ENCODE measurements around the gene MYL4. TPM values are rescaled to one million over a fixed set of nuclear protein-coding genes. Genes with fewer than 3 reads are reported as not detected.

MYL4 gene
- total and polyA plus RNA-seq, 2 of the 8 experiments (the other 6 are each of a cell fraction or from before 2014, with no cell fraction given) = 0.12 TPM; not detected in 1

DNA sequence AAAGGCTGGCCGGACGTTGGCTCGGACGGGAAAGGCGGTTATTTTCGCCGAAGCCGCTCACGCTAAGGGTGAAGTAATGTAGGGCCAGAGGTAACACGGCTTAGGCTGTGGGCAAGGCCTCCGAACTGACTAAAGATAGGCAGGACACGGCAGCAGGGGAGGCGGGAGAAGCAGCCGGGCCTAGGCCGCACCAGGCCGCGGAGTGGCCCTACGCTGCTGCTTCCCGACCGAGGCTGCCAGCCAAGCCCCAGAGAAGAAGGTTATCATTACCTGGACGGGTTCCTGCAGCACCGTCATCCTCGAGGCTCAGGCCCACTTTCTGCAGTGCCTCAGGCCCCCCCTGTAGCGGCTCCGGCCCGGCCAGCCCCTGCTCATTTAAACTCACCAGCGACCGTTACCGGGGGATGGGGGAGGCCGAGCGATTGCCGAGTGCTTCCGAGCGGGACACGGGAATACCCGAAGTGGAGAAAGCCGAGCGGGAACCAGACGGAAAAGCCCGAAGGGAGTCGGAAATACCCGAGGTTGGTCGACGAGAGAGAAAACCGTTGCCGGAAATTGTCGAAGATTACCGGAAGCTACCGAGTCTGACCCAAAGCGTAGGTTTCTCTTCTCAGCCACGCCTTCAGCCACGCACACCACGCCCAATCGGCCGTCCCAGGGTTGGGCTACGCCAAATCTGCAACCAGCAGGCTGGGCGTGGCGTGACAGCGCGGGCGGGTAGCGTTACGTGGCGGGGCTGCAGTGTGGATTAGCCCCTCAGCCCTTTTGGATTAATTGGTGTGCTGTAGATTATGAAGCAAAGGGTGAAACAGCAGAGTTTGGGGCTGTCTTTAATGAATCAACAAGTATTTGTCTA, 20.0 kb upstream of the MYL4 start, which contains the start of gene CDC27 (continued):
- no peak for TF ChIP-seq BACH1 (IDR thresholded peaks at IDR 0.05; ENCODE audit: low read length)
- no peak for TF ChIP-seq FOSL1 (IDR thresholded peaks at IDR 0.05; ENCODE audit: insufficient read depth, low read depth, low read length)
- TF ChIP-seq, protein P1, sequence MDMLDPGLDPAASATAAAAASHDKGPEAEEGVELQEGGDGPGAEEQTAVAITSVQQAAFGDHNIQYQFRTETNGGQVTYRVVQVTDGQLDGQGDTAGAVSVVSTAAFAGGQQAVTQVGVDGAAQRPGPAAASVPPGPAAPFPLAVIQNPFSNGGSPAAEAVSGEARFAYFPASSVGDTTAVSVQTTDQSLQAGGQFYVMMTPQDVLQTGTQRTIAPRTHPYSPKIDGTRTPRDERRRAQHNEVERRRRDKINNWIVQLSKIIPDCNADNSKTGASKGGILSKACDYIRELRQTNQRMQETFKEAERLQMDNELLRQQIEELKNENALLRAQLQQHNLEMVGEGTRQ (IDR thresholded peaks at IDR 0.05; ENCODE audit: low read length) = no peak
- TF ChIP-seq HDAC6 (IDR thresholded peaks at IDR 0.05; ENCODE audit: low read depth, low read length) = no peak
- no peak for TF ChIP-seq EGR1 (IDR thresholded peaks at IDR 0.05; ENCODE audit: borderline replicate concordance, low read depth, low read length)
- TF ChIP-seq SP2 (IDR thresholded peaks at IDR 0.05; ENCODE audit: low read length) = no peak
- TF ChIP-seq SAP30 (IDR thresholded peaks at IDR 0.05; ENCODE audit: insufficient read depth, insufficient replicate concordance, low read length) = no peak
- no peak for TF ChIP-seq SIRT6 (IDR thresholded peaks at IDR 0.05; ENCODE audit: low read length)
- TF ChIP-seq TCF12 (IDR thresholded peaks at IDR 0.05; ENCODE audit: low read depth, low read length) = no peak
- no peak for TF ChIP-seq KDM5A (IDR thresholded peaks at IDR 0.05; ENCODE audit: low read length)
- TF ChIP-seq TBP (IDR thresholded peaks at IDR 0.05; ENCODE audit: low read depth, low read length) = 0 out of 2 replicates have a peak, but pooled peaks have one; percentile 39
- peak; percentile 52 for TF ChIP-seq TAF1 (IDR thresholded peaks at IDR 0.05; ENCODE audit: low read depth, low read length)
